ENCODE data around the gene GUCA2B.
A peak's percentile ranks its signal among the peaks of the same experiment; 100 is the strongest.

Gene GUCA2B

GRCh38 chr1:42152907-42153600 is at the start of gene GUCA2B:
Gene GUCA2B, plus strand, starts transcription at chr1:42153410. Its CDS starts 41 bp downstream, at chr1:42153451.
- no peak for DNase-seq

DNA sequence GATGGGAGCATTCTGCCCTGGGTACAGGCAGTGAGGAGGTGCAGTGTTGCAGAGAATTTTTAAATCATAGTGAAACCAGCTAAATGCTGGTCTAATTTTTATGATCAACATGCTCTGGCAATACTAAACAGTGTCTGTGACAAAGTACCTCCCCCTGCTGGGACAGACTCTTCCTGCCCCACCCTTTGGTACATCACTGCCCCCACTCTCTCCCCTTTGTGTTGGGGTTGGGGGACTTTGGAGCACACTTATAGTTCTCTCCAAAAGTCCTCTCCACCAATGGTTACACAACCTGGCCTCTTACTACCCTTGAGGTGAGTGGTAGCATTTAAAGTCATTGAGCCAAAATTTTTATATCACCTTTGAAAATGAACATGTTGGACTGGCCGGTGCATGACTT is 48.2 kb upstream of the GUCA2B start:
- DNase-seq, result no peak

DNA sequence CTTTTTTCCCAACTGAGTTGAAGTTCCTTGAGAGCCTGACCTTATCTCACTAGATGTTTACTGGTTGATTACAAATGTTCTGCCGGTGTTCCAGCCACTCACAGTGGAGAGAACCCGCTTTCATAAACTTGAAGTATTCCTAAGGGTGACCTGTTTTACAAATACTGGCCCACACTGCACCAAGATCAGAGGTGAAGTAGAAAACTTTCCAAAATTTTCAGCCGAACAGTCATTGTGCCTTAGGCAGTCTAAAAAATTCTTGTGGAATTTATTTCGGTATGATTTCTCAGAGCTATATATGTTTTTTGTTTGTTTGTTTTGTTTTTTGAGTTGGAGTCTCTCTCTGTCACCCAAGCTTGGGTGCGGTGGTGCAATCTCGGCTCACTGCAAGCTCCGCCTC is 44.9 kb upstream of the GUCA2B start:
- DNase-seq, result no peak

DNA sequence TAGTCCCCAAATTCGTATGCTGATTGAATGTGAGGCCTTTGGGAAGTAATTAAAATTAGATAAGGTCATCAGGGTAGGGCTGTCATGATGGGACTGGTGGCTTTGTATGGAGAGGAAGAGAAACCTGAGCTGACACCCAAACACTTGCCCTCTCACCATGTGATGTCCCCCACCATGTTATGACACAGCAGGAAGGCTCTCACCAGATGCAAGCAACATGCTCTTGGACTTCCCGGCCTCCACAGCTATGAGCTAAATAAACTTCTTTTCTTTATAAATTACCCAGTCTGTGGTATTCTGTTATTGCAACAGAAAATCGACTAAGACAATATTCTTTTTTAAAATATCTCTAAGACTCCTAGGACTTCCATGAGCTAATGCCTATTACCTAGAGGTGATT is 43.6 kb upstream of the GUCA2B start:
- no peak for DNase-seq

GRCh38 chr1:42114229-42114628 is 39.0 kb upstream of the GUCA2B start:
- no peak for DNase-seq

- DNase-seq, result no peak
These were observed 36.0 kb upstream of the GUCA2B start for GRCh38 chr1:42117214-42117613.

DNA sequence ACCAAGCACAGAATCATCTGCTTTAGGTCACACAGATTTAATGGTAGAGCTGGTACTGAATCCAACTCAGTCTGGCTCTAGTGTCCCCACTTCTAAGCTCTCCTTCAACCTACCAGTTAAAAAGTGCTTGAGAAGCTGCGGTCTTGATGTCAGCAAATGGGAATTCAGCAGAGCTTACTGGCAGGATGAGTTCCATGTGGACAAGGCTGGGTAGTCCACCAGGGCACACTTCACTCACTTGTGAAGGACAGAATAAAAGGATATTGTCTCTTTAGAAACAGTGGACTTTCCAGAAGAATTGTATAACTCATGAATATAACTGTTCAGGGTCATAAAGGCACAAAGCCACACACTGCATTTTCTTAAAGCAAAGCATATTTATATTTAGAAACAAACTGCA is 35.1 kb upstream of the GUCA2B start:
- DNase-seq, result no peak

- no peak for DNase-seq
These were observed 30.8 kb upstream of the GUCA2B start for GRCh38 chr1:42122408-42122807.

DNA sequence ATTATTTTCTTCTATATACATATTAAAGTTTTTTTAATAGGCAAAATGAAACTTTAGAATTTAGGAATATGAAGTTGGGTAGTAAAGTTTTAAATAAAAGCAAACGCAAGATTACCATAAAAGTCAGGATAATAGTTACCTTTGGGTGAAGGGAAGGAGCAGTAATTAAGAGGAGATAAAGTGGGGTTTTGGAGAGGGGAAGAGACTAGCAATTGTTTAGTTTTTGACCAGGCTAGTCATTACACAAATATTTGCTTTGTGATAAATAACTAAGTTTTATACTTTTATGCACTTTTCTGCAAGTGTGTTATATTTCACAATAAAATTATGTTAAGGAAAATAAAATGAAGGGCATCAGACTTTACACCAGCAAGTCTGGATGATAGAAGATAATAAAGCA is 27.7 kb upstream of the GUCA2B start:
- DNase-seq, result no peak

GRCh38 chr1:42127767-42128166 is 25.4 kb upstream of the GUCA2B start:
- DNase-seq, result no peak

DNA sequence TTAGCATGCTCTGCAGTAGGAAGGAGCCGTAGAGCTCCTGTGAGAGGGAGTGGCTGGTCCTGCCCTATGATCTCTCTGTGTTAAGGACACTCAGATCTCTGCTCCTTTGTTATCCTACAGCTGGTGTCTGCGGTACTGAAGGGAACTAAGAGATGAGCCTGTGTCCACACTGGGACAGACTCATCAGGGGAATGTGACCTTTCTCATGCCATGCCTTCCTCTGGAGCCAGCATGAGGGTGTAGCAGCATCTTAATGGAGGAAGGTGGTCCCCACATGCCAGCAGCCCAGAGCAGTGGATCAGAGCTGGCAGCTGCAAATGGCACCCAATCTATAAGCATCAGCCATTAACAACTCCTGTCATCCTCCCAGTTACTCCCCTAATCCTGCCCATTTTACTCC is 24.7 kb upstream of the GUCA2B start:
- DNase-seq, result no peak

DNA sequence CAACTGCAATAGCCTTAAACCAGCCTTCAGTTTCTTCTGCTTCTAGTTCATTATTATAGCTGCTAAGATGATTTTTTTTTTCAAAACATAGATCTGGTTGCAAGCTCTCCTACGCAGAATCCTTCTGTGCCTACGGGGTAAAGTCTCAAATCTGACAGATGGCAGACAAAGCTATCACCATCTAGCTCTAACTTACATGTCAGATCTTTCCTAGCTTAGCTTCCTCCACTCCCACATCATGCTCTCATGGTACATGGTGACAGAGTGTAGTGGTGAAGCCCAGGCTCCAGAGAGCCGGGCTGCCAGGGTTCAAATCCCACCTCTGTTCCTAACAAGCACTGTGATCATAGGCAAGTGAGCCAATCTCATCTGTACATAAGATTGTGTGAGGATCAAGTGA is 24.2 kb upstream of the GUCA2B start:
- DNase-seq, result no peak

GRCh38 chr1:42130061-42130660 is 23.0 kb upstream of the GUCA2B start:
- DNase-seq, result no peak

DNA sequence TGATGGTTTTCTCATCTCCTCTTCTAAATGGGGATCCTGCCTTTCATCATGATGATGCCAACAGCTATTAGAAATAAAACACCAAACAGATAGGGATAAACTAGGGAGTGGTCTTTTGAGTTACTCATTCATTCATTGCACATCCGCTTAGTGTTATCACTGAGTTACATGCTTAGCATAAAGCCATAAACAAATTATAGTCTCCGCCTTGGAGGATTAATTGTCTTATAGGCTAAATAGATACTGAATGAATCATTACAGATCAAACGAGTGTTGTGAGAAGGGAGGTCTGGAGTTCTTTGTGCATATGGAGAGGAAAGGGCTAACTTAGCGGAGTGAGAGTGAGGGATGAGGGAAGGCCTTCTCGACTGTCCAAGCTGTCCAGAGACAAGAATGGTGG is 19.8 kb upstream of the GUCA2B start:
- no peak for DNase-seq

DNA sequence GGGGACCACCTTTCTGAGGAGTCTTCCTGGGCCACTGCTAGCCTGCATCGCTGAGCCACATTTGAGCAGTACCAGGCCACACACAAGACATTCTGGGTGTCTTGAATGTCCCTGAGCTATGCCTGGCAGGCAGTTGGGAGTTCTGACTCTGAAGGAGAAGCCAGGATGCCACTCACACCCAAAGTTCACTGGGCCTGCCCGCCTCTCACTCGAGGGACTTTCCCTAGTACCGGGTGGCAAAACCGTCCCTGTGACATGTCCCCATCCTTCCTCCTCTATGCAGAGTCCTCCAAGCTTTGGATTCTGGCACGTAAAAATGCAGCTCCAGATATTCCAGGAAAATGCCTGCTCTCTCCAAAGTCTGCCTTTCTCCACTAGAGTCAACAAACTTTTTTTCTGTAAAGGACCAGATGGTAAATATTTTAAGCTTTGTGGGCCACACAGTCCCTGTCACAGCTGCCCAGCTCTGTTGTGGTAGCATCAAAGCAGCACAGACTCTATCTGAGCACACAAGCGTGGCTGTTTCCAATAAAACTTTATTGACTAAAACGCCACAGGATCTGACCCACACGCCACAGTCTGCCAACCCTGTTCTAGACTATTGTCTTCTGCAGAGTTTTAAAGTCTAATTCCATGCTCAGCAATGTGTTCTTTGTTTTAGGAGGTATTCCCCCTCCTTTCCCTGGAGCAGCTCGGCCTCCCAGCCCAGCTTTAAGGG is 19.2 kb upstream of the GUCA2B start:
- no peak for DNase-seq

DNA sequence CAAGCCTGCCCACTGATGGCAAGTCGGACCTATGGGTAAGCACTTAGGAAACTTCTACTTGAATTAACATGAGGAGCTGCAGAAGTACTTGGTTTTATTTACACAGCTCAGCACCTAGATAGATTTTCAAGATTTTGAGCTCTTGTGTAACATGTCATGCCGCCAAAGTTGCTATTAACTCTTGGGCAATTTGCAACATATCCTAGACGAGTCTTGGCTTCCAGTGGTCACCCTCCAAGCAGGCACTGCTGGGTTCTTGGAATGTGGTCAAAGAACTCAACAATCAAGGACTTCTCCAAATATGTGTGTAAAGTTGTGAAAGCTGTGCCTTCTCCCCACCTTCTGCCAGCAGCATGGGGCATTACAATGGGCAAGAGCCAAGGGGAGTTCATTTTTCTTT is 17.8 kb upstream of the GUCA2B start:
- no peak for DNase-seq

DNA sequence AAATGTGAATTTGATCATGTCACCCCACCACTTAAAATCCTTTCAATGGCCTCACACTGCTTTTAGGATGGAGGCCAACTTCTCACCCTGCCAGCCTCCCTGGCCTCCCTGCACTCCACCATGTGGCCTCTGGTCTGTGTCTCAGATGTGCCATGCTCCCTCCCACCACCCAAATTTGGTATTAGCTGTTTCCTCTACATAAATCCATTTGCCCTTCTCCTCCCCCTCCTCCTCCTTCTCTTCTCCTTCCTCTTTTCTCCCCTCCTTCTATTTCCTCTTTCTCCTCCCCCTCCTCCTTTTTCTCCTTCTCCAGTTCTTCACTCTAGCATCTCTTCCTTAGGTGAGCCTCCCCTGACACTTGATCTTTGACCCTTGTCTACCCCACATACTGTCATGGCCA is 16.7 kb upstream of the GUCA2B start:
- no peak for DNase-seq

DNA sequence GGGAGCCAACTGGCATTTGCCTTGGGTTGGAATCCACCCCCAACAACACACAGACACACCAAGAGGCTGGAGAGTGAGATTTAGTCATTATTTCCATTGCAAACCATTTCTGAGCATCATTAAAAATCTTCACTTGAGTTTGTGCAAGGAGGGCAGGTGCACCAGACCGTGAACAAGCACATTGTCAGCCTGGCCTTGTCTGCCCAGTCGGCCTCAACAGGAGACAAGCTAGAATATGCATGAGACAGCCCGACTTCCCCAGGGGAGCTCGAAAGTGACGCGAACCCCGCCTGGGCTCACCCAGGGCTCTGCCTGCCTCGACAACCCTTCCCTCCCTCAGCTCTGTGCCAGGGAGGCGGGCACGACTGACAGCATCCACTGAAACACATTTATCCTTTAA is 15.4 kb upstream of the GUCA2B start:
- no peak for DNase-seq

DNA sequence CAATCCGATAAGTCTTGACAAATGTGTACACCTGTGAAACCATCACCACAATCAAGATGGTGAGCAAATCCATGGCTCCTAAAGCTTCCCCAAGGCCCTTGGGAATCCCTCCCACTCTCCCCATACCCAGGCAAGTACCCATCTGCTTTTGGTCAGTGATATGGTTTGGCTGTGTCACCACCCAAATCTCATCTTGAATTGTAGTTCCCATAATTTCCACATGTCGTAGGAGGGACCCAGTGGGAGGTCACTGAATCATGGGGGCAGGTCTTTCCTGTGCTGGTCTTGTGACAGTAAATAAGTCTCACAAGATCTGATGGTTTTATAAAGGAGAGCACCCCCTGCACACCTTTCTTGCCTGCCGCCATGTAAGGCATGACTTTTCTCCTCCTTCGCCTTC is 14.6 kb upstream of the GUCA2B start:
- DNase-seq, result no peak

GRCh38 chr1:42139444-42139843 is 13.8 kb upstream of the GUCA2B start:
- DNase-seq, result no peak

DNA sequence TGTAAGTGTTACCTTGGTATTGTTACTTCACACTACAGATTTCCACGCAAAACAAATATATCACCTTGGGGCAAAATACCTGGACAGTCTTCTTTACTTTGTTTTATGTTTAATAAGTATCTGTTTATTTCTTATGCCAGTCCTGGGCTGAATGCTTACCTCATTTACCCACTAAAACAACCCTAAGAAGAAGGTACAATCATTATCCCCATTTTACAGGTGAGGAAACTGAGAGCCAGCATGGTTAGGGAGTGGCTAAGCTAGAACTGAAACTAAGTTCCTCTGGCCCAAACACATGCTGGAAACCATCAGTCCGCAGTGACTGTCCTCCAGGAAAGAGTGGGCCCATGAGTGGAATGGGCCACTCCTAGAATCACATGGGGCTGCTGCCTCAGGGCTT is 13.0 kb upstream of the GUCA2B start:
- no peak for DNase-seq

GRCh38 chr1:42141978-42142377 is 11.2 kb upstream of the GUCA2B start:
- no peak for DNase-seq

- peak; percentile 12 for DNase-seq
These were observed 10.1 kb upstream of the GUCA2B start for GRCh38 chr1:42142894-42143675.

Data from NCI-H1092 treated with DMSO at 0.1 percent for 48 hours (cell line).